Astrocyte of the cerebellum (primary cell): ENCODE results near the gene SLC35F1.

ENCODE experiments used
- DNase-seq: peaks from one replicate; pipeline ENCODE4 v3.0.0-alpha.2; 2011; ENCODE audit warnings: low read depth
- H3K4me3 ChIP-seq: 2 replicates; pipeline ENCODE4 v1.5.1; 2011; ENCODE audit warnings: mild to moderate bottlenecking, low read depth, low read length, moderate library complexity
- CTCF ChIP-seq: IDR thresholded peaks from 2 replicates; pipeline ENCODE4 v1.5.1; 2012; ENCODE audit warnings: low read length, low read depth, moderate library complexity, mild to moderate bottlenecking; ENCODE audit errors: missing control alignments
- in situ Hi-C: cut with HindIII; loops from 2 replicates; pipeline ENCODE4 v1.10.0; 2017; ENCODE audit warnings: low sequenced_read_pairs

Gene SLC35F1

GRCh38 chr6:117976030-117976651 lies 69.1 kb downstream of the SLC35F1 start:
- no peak overlapping the region for H3K4me3 ChIP-seq
- peak; percentile 72 for TF ChIP-seq CTCF
- in situ Hi-C loops: no loop called here
- peak; percentile 37 for DNase-seq

GRCh38 chr6:117985916-117986315 lies 78.9 kb downstream of the SLC35F1 start:
- TF ChIP-seq CTCF: no peak
- in situ Hi-C loops: no loop called here
- no peak overlapping the region for H3K4me3 ChIP-seq
- DNase-seq: no peak

GRCh38 chr6:117986396-117986795 lies 79.3 kb downstream of the SLC35F1 start:
- TF ChIP-seq CTCF: no peak
- in situ Hi-C loops: no loop called here
- no peak overlapping the region for H3K4me3 ChIP-seq
- DNase-seq: no peak

- TF ChIP-seq CTCF: no peak
- H3K4me3 ChIP-seq: no peak overlapping the region
- no peak for DNase-seq
- in situ Hi-C loops: no loop called here
Observed at GRCh38 chr6:117989086-117989485, 82.0 kb downstream of the SLC35F1 start.

- DNase-seq: no peak
- in situ Hi-C loops: no loop called here
- TF ChIP-seq CTCF: no peak
- no peak overlapping the region for H3K4me3 ChIP-seq
Observed at GRCh38 chr6:117990151-117990550, 83.1 kb downstream of the SLC35F1 start.

GRCh38 chr6:117992856-117993255 lies 85.8 kb downstream of the SLC35F1 start:
- in situ Hi-C loops: no loop called here
- H3K4me3 ChIP-seq: no peak overlapping the region
- DNase-seq: peak; percentile 9
- no peak for TF ChIP-seq CTCF
